Activated T-helper 9 cell treated with anti-CD3 and anti-CD28 coated beads, Interleukin-2, amount 50 U/mL, for 16 hours (primary cell): ENCODE results near the gene OR2K2.
"Not testable (repeated sequence)": the region's sequence is repeated elsewhere in the genome, so short reads cannot be mapped to it uniquely, and the experiment has no call there.

Experiments used
- DNase-seq: peaks from one replicate; pipeline ENCODE4 v3.0.0-alpha.2; 2020; ENCODE audit warnings: low read depth

Gene OR2K2

DNA sequence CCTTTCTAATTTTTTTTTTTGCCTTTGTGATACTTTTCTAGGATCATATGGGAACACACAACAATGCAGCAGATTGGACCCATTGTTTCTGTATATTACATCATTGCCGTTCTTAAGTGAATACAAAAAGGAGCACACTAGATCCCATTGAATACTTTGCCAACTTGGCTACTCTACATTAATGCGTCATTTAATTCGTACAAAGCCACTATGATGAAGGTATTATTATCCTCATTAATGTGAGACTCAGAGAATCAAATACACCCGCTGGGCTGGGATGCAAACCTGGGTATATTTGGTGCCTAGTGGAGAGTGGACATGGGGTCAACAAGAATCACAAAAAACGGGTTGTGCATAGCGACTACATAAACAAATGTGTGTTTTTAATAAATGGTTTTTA is 31.9 kb downstream of the OR2K2 start:
- no peak for DNase-seq

- no peak for DNase-seq
Observed at GRCh38 chr9:111297066-111297824, 32.8 kb downstream of the OR2K2 start.

GRCh38 chr9:111294691-111295451 is 35.2 kb downstream of the OR2K2 start:
- no peak for DNase-seq

DNA sequence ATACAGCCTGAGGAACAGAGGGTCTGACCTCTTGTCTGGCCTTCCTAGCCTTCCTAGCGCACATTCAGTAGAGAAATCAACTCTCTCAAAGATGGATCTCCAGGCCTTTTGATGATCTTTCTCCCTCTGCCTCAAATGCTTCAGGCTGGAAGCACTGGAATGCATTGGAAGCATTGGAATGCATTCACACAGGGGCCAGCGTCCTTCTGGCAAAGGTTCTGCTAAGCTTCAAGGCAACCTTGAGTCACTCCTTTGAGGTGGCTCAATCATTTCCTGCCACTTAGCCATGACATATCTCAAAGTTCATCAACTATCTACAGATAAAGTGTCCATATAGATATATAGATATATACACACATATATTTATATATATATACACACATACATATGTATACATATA is 42.9 kb downstream of the OR2K2 start:
- no peak for DNase-seq

DNA sequence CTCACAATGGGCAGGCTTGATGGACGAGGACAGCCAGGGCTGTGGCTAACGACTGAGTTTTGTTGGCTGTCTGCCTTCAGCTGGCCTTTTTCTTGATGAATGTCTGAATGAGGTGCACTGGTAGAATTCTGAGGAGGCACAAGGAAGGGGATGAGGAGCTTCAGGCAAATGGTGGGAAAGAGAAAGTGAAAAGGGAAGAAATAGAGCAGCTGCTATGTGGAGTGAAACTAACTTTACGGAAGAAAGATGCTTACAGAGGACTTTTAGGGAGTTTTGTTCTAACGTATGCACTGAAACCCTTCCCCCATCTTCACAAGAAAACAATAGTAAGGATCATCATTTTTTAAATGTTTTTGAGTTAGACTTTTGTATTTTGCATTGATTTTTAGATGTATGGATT is 45.3 kb downstream of the OR2K2 start:
- no peak for DNase-seq

- no peak for DNase-seq
Observed at GRCh38 chr9:111282845-111283244, 47.2 kb downstream of the OR2K2 start.

DNA sequence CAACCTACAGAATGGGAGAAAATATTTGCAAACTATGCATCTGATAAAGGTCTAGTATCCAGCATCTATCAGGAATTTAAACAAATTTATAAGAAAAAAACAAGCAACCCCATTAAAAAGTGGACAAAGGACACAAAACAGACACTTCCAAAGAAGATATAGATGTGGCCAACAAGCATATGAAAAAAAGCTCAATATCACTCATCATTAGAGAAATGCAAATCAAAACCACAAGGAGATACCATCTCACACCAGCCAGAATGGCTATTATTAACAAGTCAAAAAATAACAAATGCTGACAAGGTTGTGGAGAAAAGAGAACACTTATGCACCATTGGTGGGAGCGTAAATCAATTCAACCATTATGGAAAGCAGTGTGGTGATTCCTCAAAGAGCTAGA is 49.2 kb downstream of the OR2K2 start:
- DNase-seq, result not testable (repeated sequence)
